OCI-LY7 (cell line): Measurements from ENCODE around the gene EIF4E2.

Source experiments
- EZH2phosphoT487 ChIP-seq: fragments of 200-600 bp; sonication (generic); IDR thresholded peaks from 2 replicates; pipeline ENCODE4 v1.6.1; 2018; ENCODE audit warnings: low read depth, borderline replicate concordance, mild to moderate bottlenecking, mixed run types, antibody characterized with exemption, low read length, moderate library complexity, mixed read lengths
- TF ChIP-seq, protein P1 (sequence below): fragments of 200-600 bp; sonication (generic); conservative IDR thresholded peaks from 2 replicates; pipeline ENCODE4 v1.5.1; 2014; ENCODE audit warnings: mild to moderate bottlenecking, antibody characterized with exemption, low read length, moderate library complexity, mixed read lengths

DNA sequence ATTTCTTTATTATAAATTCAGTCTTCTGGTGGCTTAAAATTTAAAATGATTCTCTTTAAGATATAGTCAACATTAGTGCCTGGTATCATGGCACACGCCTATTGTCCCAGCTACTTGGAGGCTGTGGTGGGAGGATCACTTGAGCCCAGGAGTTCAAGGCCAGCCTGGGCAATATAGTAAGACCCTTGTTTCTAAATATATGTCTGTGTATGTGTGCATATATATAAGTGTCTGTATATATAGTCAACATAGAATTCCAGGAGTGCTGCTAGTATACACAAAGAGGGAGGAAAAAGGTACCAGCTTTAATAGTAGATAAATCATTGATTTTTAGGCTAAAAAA, 24.9 kb downstream of the EIF4E2 start:
- TF ChIP-seq, protein P1, sequence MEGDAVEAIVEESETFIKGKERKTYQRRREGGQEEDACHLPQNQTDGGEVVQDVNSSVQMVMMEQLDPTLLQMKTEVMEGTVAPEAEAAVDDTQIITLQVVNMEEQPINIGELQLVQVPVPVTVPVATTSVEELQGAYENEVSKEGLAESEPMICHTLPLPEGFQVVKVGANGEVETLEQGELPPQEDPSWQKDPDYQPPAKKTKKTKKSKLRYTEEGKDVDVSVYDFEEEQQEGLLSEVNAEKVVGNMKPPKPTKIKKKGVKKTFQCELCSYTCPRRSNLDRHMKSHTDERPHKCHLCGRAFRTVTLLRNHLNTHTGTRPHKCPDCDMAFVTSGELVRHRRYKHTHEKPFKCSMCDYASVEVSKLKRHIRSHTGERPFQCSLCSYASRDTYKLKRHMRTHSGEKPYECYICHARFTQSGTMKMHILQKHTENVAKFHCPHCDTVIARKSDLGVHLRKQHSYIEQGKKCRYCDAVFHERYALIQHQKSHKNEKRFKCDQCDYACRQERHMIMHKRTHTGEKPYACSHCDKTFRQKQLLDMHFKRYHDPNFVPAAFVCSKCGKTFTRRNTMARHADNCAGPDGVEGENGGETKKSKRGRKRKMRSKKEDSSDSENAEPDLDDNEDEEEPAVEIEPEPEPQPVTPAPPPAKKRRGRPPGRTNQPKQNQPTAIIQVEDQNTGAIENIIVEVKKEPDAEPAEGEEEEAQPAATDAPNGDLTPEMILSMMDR = no peak
- no peak for TF ChIP-seq EZH2phosphoT487
